ENCODE results near the gene NCEH1.

DNA sequence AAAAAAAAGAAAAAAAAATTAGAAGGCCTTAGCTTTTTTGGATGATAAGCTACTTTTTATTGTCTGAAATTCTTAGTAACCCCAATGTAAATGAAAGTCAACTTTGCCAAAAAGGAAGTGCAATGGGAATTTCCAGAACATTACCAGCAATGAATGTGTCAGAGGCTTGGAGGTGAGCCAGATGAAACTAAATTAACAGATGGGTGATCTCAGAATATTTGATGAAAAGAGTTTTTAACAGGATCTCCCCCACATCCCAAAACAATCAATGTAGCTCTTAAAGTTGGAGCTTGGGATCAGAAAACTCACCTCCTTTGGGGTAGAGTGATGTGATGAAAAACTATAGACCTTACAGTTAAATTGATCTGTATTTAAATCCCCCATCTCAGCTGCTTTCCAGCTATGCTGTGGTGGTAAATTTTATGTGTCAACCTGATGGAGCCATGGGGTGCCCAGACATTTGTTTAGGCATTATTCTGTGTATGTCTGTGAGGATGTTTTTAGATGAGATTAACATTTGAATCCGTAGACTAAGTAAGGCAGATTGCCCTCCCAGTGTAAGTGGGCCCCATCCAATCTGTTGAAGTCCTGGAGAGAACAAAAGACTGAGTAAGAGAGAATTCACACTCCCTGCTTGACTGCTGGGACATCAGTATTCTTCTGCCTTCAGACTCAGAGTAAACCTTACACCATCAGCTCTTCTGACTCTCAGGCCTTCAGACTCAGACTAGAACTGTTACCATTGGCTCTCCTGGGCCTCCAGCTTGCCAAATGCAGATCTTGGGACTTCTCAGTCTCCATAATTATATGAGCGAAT lies 103.4 kb downstream of the NCEH1 start:
- TF ChIP-seq, protein P1, sequence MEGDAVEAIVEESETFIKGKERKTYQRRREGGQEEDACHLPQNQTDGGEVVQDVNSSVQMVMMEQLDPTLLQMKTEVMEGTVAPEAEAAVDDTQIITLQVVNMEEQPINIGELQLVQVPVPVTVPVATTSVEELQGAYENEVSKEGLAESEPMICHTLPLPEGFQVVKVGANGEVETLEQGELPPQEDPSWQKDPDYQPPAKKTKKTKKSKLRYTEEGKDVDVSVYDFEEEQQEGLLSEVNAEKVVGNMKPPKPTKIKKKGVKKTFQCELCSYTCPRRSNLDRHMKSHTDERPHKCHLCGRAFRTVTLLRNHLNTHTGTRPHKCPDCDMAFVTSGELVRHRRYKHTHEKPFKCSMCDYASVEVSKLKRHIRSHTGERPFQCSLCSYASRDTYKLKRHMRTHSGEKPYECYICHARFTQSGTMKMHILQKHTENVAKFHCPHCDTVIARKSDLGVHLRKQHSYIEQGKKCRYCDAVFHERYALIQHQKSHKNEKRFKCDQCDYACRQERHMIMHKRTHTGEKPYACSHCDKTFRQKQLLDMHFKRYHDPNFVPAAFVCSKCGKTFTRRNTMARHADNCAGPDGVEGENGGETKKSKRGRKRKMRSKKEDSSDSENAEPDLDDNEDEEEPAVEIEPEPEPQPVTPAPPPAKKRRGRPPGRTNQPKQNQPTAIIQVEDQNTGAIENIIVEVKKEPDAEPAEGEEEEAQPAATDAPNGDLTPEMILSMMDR (conservative IDR thresholded peaks at IDR 0.05): no peak
- no peak for TF ChIP-seq EZH2 (IDR thresholded peaks at IDR 0.05; ENCODE audit: low read depth)
